ENCODE data around the gene BCAS3.

BCAS3 gene

GRCh38 chr17:61239953-61240352 is 562.3 kb downstream of the BCAS3 start:
- no peak for DNase-seq

- DNase-seq = no peak
These were observed 563.3 kb downstream of the BCAS3 start for GRCh38 chr17:61240851-61241468.

- peak; percentile 32 for DNase-seq
These were observed 567.3 kb downstream of the BCAS3 start for GRCh38 chr17:61244988-61245387.

DNA sequence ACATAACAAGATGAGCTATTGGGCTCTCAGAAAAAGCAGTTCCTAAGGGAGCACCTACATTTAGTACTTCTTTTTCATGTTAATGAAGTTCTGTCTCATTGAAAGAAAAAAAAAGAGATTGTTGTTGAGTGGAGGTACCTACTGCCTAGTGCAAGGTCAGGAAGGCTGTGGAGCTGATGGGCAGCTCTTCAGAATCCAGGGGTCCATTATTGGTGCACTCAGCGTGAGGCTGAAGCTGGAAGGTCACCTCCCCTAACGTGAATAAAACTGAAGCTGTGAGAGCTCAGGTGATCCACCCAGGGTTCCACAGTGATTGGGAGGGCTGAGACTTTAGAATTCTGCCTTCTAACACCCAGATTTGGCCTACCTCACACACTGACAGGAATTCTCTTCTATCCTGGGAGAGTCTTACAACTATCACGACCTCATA is 568.1 kb downstream of the BCAS3 start:
- DNase-seq = peak; percentile 89

DNA sequence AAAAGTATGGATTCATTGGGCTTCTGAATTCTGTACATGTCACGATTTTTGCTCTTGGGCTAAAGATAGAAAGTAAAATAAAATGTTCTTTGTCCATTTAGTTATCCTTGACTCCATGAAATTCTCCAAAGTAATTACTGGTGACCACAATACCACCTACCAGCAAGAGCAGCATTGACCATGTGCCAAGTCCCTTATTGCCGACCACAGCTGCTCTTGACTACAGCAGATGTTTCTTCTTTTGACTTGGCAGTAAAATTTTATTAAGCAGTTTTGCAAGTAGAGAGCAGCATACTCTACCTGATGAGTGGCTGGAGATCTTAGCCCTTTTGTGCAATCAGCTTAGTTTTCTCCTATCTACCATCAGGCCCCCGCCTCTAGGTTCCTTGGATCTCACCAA is 569.8 kb downstream of the BCAS3 start:
- no peak for DNase-seq

DNA sequence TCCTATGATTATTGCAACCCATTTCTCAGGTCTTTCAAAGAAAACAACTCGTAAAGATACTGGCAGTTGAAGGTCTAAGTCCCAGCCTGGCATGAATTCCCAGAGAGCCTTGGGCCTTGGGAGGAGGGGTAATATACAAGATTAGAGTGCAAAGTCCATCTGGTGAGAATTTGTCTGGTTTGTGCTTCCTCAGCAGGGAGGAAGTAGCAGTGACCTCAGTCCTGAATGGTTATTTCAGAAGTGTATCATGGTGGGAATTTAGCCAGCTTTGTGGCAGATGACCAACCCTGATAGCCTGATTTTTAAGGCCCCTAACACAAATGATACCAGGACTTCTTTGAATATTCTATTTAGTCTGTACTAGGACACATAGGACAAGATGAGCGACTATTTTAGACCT is 570.7 kb downstream of the BCAS3 start:
- no peak for DNase-seq

DNA sequence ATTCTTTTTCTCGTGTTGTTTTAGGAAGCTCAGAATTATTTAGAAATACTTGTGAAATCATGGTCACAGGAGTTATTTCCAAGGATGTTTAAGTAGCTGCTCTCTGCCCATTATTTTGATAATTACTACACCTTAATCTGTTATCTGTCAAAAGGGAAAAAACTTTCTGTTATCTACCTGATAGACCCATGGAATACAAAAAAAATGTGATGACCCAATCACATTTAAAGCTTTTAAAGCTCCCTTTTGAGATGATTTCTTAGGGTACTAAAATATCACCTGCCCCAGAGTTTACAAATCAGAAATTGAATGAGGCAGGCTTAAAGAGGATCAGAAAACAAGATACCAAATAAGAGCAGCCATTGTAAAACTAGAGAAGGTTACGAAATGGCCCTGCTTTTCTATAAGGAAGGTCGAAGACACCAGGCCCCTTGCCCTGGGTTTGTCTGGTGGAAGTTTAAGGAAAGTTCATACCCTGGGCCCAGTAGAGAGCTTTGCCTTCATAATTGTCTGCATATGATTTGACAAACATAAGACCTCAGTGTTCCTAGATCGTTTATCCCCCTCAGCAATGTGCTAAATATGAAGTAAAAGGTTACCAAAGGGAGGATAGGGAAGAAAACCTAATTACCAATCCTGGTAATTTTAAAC is 572.1 kb downstream of the BCAS3 start:
- no peak for DNase-seq

- DNase-seq = no peak
These were observed 572.8 kb downstream of the BCAS3 start for GRCh38 chr17:61250335-61250890.

GRCh38 chr17:61251939-61252865 is 574.6 kb downstream of the BCAS3 start:
- DNase-seq = no peak

DNA sequence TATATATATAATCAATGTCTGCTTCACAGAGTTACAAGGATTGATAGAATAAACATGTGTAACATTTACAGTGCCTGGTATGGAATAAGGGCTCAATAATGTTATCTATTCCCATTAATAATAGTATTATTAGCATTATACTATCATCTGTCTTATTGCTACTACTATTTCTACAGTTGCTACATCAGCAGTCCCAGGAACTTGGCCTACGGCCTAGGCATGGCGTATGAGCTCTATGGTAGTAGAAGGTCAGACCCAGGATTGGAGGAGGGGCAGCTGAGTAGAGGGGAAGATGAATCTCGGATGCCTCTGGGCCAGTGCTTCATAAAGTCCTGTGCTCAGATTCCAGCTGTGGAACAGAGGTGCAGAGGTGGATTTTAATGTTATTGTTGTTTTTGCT is 575.7 kb downstream of the BCAS3 start:
- no peak for DNase-seq

GRCh38 chr17:61253937-61254574 is 576.4 kb downstream of the BCAS3 start:
- DNase-seq = no peak

DNA sequence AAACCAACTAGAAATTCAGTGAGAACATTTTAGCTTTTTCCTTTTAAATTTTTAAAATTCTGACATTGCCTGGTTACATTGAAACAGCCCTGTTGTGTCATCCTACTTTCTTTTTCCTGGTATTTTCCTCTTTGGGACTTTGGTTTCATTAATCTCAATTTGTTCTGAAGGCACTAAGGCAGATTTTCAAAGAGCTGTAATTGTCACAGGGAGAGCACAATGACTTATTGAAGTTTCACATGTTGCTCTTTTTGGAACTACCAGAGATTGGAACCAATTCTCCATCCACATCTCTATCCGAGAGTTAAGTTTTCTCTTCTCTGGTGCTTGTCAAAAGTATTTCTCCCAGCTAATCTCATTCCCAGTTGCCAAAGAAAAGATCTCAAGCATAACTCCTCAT is 577.3 kb downstream of the BCAS3 start:
- no peak for DNase-seq

DNA sequence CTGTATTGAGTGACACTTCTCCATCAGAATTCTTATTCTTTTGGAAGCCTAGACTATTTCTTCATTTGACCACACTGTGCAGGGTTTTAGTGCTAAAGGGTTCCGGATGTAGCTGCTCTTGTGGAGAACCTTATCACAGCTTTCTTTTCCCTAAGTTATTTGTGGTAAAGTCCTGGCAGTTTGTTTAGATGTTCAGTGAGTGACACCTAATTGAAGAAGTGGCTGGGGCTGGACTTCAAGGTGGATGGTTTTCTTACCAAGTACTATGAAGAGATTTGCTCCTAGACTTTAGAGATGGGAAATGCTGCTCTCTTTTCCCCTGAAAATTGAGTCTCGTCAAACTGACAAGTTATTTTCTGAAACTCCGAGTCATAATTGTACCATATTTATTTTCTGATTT is 578.0 kb downstream of the BCAS3 start:
- DNase-seq = no peak

DNA sequence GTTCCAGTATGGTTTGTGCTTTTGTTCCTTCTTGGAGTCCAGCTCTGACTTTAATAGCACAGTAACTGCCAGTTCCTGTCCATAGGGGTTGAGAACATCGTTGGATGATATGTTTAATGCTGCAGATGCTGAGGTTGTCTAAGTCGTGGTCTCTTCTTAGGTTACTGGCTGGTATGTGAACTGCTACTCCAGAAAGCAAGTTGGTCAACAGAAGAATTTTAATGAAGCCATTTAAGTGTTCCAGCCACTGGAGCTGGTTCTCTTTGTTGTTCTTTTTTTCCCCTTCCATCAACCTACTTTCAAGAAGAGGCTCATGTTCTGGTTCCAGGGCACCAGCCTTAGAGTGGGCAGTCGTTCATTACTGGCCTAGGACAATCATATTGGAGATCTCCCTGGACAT is 581.7 kb downstream of the BCAS3 start:
- no peak for DNase-seq

DNA sequence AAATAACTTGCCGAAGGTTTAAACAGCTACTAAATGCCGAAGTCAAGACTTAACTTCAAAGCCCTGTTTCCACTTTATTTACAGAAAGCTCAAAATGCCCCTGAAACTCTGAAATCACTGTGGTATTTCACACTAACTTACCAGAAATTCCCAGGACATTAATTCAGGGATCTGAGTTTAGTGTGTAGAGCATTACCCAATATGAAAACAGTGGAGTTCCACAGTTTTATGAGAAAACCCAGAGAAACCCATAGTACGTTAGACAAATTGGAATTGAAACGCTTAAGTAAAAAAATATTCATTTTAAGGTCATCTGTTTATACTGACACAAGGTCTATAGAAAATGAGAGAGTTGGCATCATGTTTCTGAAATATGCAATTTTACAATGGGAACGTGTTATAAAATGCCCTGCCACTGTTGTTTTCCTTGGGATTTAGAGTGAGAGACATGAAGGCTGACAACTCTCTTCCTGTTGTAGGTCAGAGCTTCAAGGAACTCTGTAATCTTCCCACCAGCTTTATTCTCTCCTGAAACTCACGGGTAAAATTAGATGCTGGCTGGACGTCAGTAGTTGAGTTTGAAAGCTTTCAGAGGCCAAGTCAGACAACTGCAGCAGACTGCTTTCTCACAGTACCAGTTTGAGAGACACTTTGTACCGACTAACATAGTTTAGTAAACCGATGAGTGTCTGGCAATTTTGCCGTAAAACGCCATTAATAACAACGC is 582.6 kb downstream of the BCAS3 start:
- no peak for DNase-seq

DNA sequence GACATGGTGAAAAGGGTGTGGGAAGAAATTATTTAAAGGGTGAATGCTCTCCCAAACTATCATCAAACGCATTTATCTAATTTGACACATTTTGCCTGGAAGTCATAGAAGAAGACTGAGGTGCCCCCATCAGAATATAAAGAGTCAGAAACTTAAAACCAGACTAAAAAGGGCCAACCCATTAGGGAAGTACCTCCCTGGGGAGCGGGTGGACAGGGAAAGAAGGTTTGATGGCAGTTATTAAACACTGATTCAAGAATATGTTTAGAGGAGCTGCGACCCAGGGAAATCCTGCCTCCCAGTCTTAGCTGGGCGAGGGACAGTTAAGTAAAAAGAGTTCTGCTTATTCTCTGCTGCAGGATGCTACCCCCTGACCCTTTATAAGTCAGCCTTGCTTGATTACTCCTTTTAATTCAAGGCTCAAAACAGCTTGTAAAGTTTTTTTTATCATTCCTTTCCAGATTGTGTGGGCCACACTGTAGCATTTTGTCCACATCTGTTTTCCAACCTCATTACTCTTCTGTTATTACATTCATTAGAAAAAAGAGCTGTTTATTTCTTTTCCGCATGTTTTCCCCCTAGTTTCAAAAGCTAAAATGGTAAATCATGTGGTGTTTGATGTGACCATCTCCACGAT is 583.5 kb downstream of the BCAS3 start:
- DNase-seq = no peak

DNA sequence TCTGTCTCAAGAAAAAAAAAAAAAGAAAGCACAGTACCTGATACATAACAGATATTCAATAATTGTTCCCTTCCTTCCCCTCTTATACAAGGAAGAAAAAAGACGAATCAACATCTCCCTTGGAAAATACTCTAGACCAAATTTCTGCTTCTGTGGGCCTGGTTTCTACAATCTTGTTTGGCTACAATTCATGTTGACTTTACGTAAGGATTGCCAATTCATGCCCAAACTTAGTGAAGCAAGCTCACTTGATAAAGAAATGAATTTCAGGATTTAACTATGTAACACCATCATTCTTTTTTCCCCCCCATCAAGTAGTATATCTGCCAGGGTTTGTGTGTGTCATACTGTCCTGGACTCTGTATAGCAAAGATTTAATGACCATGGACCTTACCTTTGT is 587.7 kb downstream of the BCAS3 start:
- no peak for DNase-seq

DNA sequence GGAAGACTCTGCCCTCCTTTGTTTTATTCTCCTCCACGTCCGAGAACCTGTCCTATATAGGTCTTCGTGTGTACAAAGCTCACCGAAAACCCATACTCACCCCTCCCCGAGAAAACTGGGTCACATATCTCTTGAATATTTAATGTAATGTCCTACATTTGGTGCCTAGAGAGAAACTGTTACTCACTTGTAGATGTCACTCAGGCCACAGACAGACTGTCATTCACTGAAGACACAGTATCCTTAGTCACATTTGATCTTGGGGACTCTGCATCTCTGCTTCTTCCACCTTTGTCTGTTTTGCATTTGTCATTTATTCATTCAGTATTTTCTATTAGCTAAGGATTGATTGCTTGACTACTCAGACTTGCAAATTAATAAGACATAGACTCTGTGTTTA is 590.2 kb downstream of the BCAS3 start:
- no peak for DNase-seq

DNA sequence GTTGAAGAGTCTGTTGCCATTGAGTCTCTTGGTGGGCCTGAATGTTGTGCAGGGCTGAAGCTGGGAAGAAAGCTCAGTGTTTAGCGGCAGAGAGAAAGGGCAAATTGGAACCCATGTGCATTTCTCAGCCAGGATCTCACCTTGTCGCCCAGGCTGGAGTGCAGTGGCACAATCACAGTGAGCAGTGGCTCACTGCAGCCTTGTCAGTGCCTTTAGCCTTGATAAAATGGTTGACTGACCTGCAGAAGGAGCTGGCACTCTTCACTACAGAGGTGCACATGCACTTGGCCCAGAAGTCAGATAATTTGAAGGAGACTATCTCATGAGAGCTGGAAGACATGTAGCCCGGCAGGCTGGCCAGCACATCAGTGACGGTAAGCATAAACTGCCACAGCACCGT is 597.7 kb downstream of the BCAS3 start:
- no peak for DNase-seq

- DNase-seq = no peak
These were observed 599.2 kb downstream of the BCAS3 start for GRCh38 chr17:61276806-61277205.

DNA sequence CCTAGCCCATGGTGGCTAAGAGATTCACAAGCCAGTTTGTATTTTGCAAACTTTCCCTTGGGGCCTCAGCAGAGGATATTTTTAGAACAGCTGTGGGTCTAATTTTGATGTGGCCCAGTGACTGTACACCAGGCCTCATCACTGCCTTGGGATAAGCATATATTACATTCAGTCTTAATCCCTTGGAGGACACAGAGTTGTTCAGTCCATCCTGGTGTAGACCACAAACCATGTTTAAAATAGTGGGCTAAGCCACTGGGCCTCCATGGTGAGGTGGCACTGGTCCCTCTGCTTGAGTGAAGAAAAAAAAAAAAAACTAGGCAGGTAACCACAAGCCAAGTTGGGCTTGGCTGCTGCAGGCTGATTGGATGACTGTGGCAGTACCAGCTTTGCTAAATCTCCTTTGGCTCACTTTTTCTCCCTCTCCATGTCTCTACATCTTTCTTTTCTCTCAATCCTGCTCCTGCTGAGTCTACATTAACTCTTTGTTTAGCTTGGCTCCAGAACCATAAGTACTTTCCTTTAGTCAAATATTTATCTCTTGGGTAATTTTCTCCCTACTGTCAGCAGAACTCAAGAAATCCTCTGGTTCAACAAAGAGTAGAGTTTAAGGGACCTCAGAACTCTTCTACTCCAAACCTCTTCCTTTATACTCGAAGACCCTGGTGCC is 602.0 kb downstream of the BCAS3 start:
- DNase-seq = no peak

Data from NCI-H345 (cell line).